Pulmonary artery endothelial cell (primary cell): Measurements from ENCODE around the gene PRSS35. TPM values are rescaled to one million over a fixed set of nuclear protein-coding genes. Genes with fewer than 3 reads are reported as not detected.
"Not testable (repeated sequence)": the region's sequence is repeated elsewhere in the genome, so short reads cannot be mapped to it uniquely, and the experiment has no call there.

ENCODE experiments used
- DNase-seq: peaks from one replicate; pipeline ENCODE4 v3.0.0-alpha.2; 2011; ENCODE audit warnings: low read depth, low spot score
- total RNA-seq: library from RNA; depleted of rRNA; stranded (reverse); fragments of >200 nt; gene quantifications from 2 replicates; pipeline ENCODE4 v1.2.3, GENCODE V29; 2014

The PRSS35 gene
- total RNA-seq = 0.07 TPM in 2 replicates

- DNase-seq = no peak
Measured at GRCh38 chr6:83511901-83512681, at the start of gene PRSS35. Gene PRSS35 (plus strand): TSS chr6:83512534. CDS start chr6:83523442, 10,908 bp downstream.

- DNase-seq = no peak
Measured at GRCh38 chr6:83463886-83464285, 48.4 kb upstream of the PRSS35 start.

GRCh38 chr6:83464381-83465140 is 47.8 kb upstream of the PRSS35 start:
- DNase-seq = no peak

GRCh38 chr6:83466328-83466727 is 46.0 kb upstream of the PRSS35 start:
- DNase-seq = no peak

- DNase-seq = no peak
Measured at GRCh38 chr6:83467620-83468036, 44.7 kb upstream of the PRSS35 start.

GRCh38 chr6:83470001-83470400 is 42.3 kb upstream of the PRSS35 start:
- no peak for DNase-seq

- DNase-seq = no peak
Measured at GRCh38 chr6:83470587-83470986, 41.7 kb upstream of the PRSS35 start.

GRCh38 chr6:83472767-83473166 is 39.6 kb upstream of the PRSS35 start:
- DNase-seq = no peak

- DNase-seq = no peak
Measured at GRCh38 chr6:83474309-83474708, 38.0 kb upstream of the PRSS35 start.

- no peak for DNase-seq
Measured at GRCh38 chr6:83476971-83477370, 35.4 kb upstream of the PRSS35 start.

GRCh38 chr6:83479389-83479788 is 32.9 kb upstream of the PRSS35 start:
- DNase-seq = no peak

GRCh38 chr6:83480470-83480869 is 31.9 kb upstream of the PRSS35 start:
- no peak for DNase-seq

GRCh38 chr6:83481938-83482337 is 30.4 kb upstream of the PRSS35 start:
- DNase-seq = not testable (repeated sequence)

- DNase-seq = no peak
Measured at GRCh38 chr6:83488448-83488847, 23.9 kb upstream of the PRSS35 start.

- DNase-seq = no peak
Measured at GRCh38 chr6:83488861-83489260, 23.5 kb upstream of the PRSS35 start.

- DNase-seq = no peak
Measured at GRCh38 chr6:83490217-83490807, 22.0 kb upstream of the PRSS35 start.

GRCh38 chr6:83505356-83505755 is 7.0 kb upstream of the PRSS35 start:
- DNase-seq = no peak

- no peak for DNase-seq
Measured at GRCh38 chr6:83509441-83509840, 2.9 kb upstream of the PRSS35 start.

GRCh38 chr6:83510791-83511190 is 1.5 kb upstream of the PRSS35 start:
- no peak for DNase-seq

GRCh38 chr6:83511266-83511665 is 1.1 kb upstream of the PRSS35 start:
- no peak for DNase-seq

GRCh38 chr6:83514466-83514865 is 2.1 kb downstream of the PRSS35 start:
- DNase-seq = no peak

GRCh38 chr6:83514866-83515466 is 2.6 kb downstream of the PRSS35 start:
- DNase-seq = peak; percentile 15
